PC-3 (cell line): ENCODE data around the gene HERC3. TPM values are rescaled to one million over a fixed set of nuclear protein-coding genes. Genes with fewer than 3 reads are reported as not detected.

Experiments used
- ATAC-seq: fragments of 200-7000 bp; cut with Tn5 transposase; 2 replicates; pipeline ENCODE4 v1.9.1; 2020; ENCODE audit warnings: mild to moderate bottlenecking, moderate library complexity
- BruUV-seq: library from RNA; stranded (reverse); fragments of 400-500 nt; replicated peaks from 2 replicates; lab custom pipeline; 2021; lab: Mats Ljungman, UMichigan
- CTCF ChIA-PET: fragments of 300-600 bp; sonication (Branson Sonifier 250); formaldehyde crosslinking; loops from one replicate; lab custom pipeline; 2022; ENCODE audit warnings: antibody characterized with exemption; lab: Charles Lee
- POLR2A ChIA-PET: fragments of 300-600 bp; sonication (Branson Sonifier 250); formaldehyde crosslinking; loops from one replicate; lab custom pipeline; 2022; ENCODE audit warnings: antibody characterized with exemption; ENCODE audit not compliant: unreplicated experiment; lab: Charles Lee
- DNase-seq: peaks from one replicate; pipeline ENCODE4 v3.0.0-alpha.2; 2015
- H2AFZ ChIP-seq: fragments of 300-600 bp; sonication (generic); 2 replicates; pipeline ENCODE4 v1.6.0; 2016; ENCODE audit warnings: antibody characterized with exemption, low read length
- H3F3A ChIP-seq: fragments of 300-600 bp; sonication (generic); one replicate; pipeline ENCODE4 v1.6.0; 2017; ENCODE audit warnings: antibody characterized with exemption, low read length, control low read depth, mild to moderate bottlenecking; ENCODE audit not compliant: unreplicated experiment
- H3K27ac ChIP-seq: fragments of 300-600 bp; sonication (generic); 2 replicates; pipeline ENCODE4 v1.5.1; 2016; ENCODE audit warnings: mild to moderate bottlenecking, low read length
- H3K27me3 ChIP-seq: fragments of 300-600 bp; sonication (generic); 2 replicates; pipeline ENCODE4 v1.6.1; 2016; ENCODE audit warnings: low read length, mixed read lengths
- H3K36me3 ChIP-seq: fragments of 300-600 bp; sonication (generic); 2 replicates; pipeline ENCODE4 v1.6.1; 2016; ENCODE audit warnings: low read depth, mixed run types, low read length, mixed read lengths
- H3K4me1 ChIP-seq: fragments of 300-600 bp; sonication (generic); 2 replicates; pipeline ENCODE4 v1.5.1; 2016; ENCODE audit warnings: low read length; ENCODE audit not compliant: insufficient read depth
- H3K4me2 ChIP-seq: fragments of 300-600 bp; sonication (generic); 2 replicates; pipeline ENCODE4 v1.6.0; 2016; ENCODE audit warnings: low read length
- H3K4me3 ChIP-seq: fragments of 300-600 bp; sonication (generic); 2 replicates; pipeline ENCODE4 v1.5.1; 2016; ENCODE audit warnings: mild to moderate bottlenecking, low read length, mixed read lengths
- H3K79me2 ChIP-seq: fragments of 300-600 bp; sonication (generic); 2 replicates; pipeline ENCODE4 v1.6.1; 2017; ENCODE audit warnings: low read length, mixed read lengths
- H3K9ac ChIP-seq: fragments of 300-600 bp; sonication (generic); 2 replicates; pipeline ENCODE4 v1.6.0; 2016; ENCODE audit warnings: mild to moderate bottlenecking, low read length
- H3K9me2 ChIP-seq: fragments of 300-600 bp; sonication (generic); replicated peaks from 2 replicates; pipeline ENCODE4 v1.6.1; 2016; ENCODE audit warnings: mixed run types, low read length, mixed read lengths
- H3K9me3 ChIP-seq: fragments of 300-600 bp; sonication (generic); 2 replicates; pipeline ENCODE4 v1.6.1; 2016; ENCODE audit warnings: low read length, mixed read lengths
- H4K20me1 ChIP-seq: fragments of 300-600 bp; sonication (generic); 2 replicates; pipeline ENCODE4 v1.6.1; 2016; ENCODE audit warnings: low read length, mixed read lengths
- CTCF ChIP-seq: fragments of 300-600 bp; sonication (generic); conservative IDR thresholded peaks from 2 replicates; pipeline ENCODE4 v1.5.1; 2017; ENCODE audit warnings: antibody characterized with exemption, low read depth, mild to moderate bottlenecking, low read length
- EZH2 ChIP-seq: fragments of 300-600 bp; sonication (generic); IDR thresholded peaks from one replicate; pipeline ENCODE4 v1.6.1; 2017; ENCODE audit warnings: antibody characterized with exemption, mild to moderate bottlenecking, low read length; ENCODE audit not compliant: unreplicated experiment
- EZH2phosphoT487 ChIP-seq: fragments of 300-600 bp; sonication (generic); IDR thresholded peaks from 2 replicates; pipeline ENCODE4 v1.6.1; 2018; ENCODE audit warnings: mild to moderate bottlenecking, antibody characterized with exemption, low read length, borderline replicate concordance
- intact Hi-C: fragments of 100-400 bp; cut with micrococcal nuclease; formaldehyde crosslinking; loops from 2 replicates; pipeline ENCODE4 v1.9.0; 2023
- total RNA-seq: library from RNA; depleted of rRNA; stranded (reverse); fragments of >200 nt; gene quantifications from 2 replicates; pipeline ENCODE4 v1.2.3, GENCODE V29; 2014

HERC3 gene
- total RNA-seq, 1 experiment from 2014 or later, result 5.2 TPM

- ATAC-seq, result no peak
- ChIA-PET CTCF (no interaction called here), POLR2A (no interaction called here)
- TF ChIP-seq EZH2, result no peak
- no peak for TF ChIP-seq EZH2phosphoT487
- TF ChIP-seq CTCF, result no peak
- no peaks in the 10 kb centered on the region for H3K9me3 ChIP-seq
- no peak overlapping the region for H3K4me2 ChIP-seq
- no peak for DNase-seq
- intact Hi-C loops, result no loop called here
- no peaks in the 10 kb centered on the region for H3K36me3 ChIP-seq
- no peaks in the 10 kb centered on the region for H4K20me1 ChIP-seq
- no peak overlapping the region for H2AFZ ChIP-seq
- H3K4me3 ChIP-seq, result no peak overlapping the region
- no peak overlapping the region for H3K9ac ChIP-seq
- H3K27me3 ChIP-seq, result no peaks in the 10 kb centered on the region
- no TSS peak for BruUV-seq
- H3F3A ChIP-seq, result no peaks in the 10 kb centered on the region
- H3K79me2 ChIP-seq, result no peaks in the 10 kb centered on the region
- no peaks in the 10 kb centered on the region for H3K4me1 ChIP-seq
- H3K9me2 ChIP-seq, result no peaks in the 10 kb centered on the region
- H3K27ac ChIP-seq, result no peak overlapping the region
These were observed 51.7 kb downstream of the HERC3 start for GRCh38 chr4:88643932-88644331.

- no TSS peak for BruUV-seq
- no peaks in the 10 kb centered on the region for H3K9me3 ChIP-seq
- no peaks in the 10 kb centered on the region for H3F3A ChIP-seq
- H3K4me3 ChIP-seq, result no peak overlapping the region
- H3K9me2 ChIP-seq, result no peaks in the 10 kb centered on the region
- H3K27me3 ChIP-seq, result no peaks in the 10 kb centered on the region
- H3K79me2 ChIP-seq, result no peaks in the 10 kb centered on the region
- H3K4me1 ChIP-seq, result no peaks in the 10 kb centered on the region
- ATAC-seq, result no peak
- intact Hi-C loops, result no loop called here
- DNase-seq, result no peak
- H3K4me2 ChIP-seq, result no peak overlapping the region
- H4K20me1 ChIP-seq, result no peaks in the 10 kb centered on the region
- TF ChIP-seq EZH2 (no peak), CTCF (no peak), EZH2phosphoT487 (no peak)
- ChIA-PET POLR2A (no interaction called here), CTCF (no interaction called here)
- H3K36me3 ChIP-seq, result no peaks in the 10 kb centered on the region
- no peak overlapping the region for H3K27ac ChIP-seq
- H2AFZ ChIP-seq, result no peak overlapping the region
- no peak overlapping the region for H3K9ac ChIP-seq
These were observed 53.7 kb downstream of the HERC3 start for GRCh38 chr4:88645994-88646393.

- ChIA-PET CTCF (no interaction called here), POLR2A (no interaction called here)
- Histone ChIP-seq H3K27me3 (no peaks in the 10 kb centered on the region), H3F3A (no peaks in the 10 kb centered on the region), H3K4me2 (no peak overlapping the region), H3K79me2 (no peaks in the 10 kb centered on the region), H3K9ac (no peak overlapping the region), H3K36me3 (no peaks in the 10 kb centered on the region), H2AFZ (no peak overlapping the region), H3K4me3 (no peak overlapping the region), H3K4me1 (no peaks in the 10 kb centered on the region), H3K27ac (no peak overlapping the region), H4K20me1 (no peaks in the 10 kb centered on the region), H3K9me3 (no peaks in the 10 kb centered on the region), H3K9me2 (no peaks in the 10 kb centered on the region)
- no peak for TF ChIP-seq EZH2phosphoT487
- TF ChIP-seq EZH2, result no peak
- no peak for TF ChIP-seq CTCF
- ATAC-seq (no peak), DNase-seq (peak; percentile 32)
- intact Hi-C loops, result no loop called here
- no TSS peak for BruUV-seq
These were observed 54.4 kb downstream of the HERC3 start for GRCh38 chr4:88646528-88647280.
